ENCODE measurements around the gene MYH7B. TPM values are rescaled to one million over a fixed set of nuclear protein-coding genes. Genes with fewer than 3 reads are reported as not detected.

The MYH7B gene
- total RNA-seq, 3 donors from 2014 or later, result 0.10 to 0.60 (median 0.37) TPM

GRCh38 chr20:34998331-34998950, 42.8 kb downstream of the MYH7B start:
- Mint-ChIP-seq H3K27me3 (ENCODE audit: low read depth) (no peaks in the 10 kb centered on the region), H3K9me3 (no peaks in the 10 kb centered on the region), H3K36me3 (ENCODE audit: insufficient read depth) (peaks cover 33% of the 10 kb centered on the region), H3K4me3 (no peak overlapping the region), H3K4me1 (ENCODE audit: low read depth) (no peaks in the 10 kb centered on the region)
- no peak for DNase-seq
- ATAC-seq, result no peak

DNA sequence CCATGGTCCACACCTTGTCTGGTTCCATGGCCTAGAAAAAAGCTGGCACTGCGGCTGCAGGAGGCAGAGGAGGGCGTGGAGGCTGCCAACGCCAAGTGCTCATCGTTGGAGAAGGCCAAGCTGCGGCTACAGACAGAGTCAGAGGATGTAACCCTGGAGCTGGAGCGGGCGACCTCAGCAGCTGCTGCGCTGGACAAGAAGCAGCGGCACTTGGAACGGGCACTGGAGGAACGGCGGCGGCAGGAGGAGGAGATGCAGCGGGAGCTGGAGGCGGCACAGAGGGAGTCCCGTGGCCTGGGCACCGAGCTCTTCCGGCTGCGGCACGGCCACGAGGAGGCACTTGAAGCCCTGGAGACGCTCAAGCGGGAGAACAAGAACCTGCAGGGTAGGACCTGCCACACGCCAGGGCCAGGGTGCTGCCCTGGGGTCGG, 43.4 kb downstream of the MYH7B start:
- H3K9me3 Mint-ChIP-seq, result no peaks in the 10 kb centered on the region
- no peak for DNase-seq
- ATAC-seq, result no peak
- H3K27me3 Mint-ChIP-seq (ENCODE audit: low read depth), result no peaks in the 10 kb centered on the region
- H3K4me1 Mint-ChIP-seq (ENCODE audit: low read depth), result no peaks in the 10 kb centered on the region
- no peak overlapping the region for H3K4me3 Mint-ChIP-seq
- peaks cover 33% of the 10 kb centered on the region for H3K36me3 Mint-ChIP-seq (ENCODE audit: insufficient read depth)

DNA sequence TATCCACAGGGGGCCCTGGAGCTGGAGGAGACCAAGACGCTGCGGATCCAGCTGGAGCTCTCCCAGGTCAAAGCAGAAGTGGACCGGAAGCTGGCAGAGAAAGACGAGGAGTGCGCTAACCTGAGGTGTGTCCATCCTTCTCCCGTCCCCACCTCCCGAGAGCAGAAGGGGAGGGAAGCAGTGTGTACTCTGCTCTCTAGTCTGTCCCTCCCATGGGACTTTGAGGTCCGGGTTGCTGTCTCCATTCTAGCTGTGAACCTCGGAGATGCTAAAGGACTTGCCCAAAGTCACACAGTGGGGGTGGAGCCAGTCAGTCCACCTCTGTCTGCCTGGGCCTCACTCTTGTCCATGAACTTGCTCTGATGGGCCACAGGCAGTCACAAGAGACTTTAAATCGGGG, 44.1 kb downstream of the MYH7B start:
- H3K27me3 Mint-ChIP-seq (ENCODE audit: low read depth), result no peaks in the 10 kb centered on the region
- peaks cover 37% of the 10 kb centered on the region for H3K36me3 Mint-ChIP-seq (ENCODE audit: insufficient read depth)
- no peak overlapping the region for H3K4me3 Mint-ChIP-seq
- no peaks in the 10 kb centered on the region for H3K9me3 Mint-ChIP-seq
- no peak for DNase-seq
- H3K4me1 Mint-ChIP-seq (ENCODE audit: low read depth), result no peaks in the 10 kb centered on the region
- no peak for ATAC-seq

DNA sequence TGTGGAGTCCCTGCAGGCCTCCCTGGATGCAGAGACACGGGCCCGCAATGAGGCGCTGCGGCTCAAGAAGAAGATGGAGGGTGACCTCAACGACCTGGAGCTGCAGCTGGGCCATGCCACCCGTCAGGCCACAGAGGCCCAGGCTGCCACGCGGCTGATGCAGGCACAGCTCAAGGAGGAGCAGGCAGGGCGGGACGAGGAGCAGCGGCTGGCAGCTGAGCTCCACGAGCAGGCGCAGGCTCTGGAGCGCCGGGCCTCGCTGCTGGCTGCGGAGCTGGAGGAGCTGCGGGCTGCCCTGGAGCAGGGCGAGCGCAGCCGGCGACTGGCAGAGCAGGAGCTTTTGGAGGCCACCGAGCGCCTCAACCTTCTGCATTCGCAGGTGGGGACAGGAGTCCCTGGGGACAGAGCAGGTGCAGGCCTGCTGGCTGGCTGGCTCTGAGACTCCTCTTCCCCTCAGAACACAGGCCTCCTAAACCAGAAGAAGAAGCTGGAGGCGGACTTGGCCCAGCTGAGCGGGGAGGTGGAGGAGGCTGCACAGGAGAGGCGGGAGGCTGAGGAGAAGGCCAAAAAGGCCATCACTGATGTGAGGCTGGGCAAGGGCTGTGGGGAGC, 44.7 kb downstream of the MYH7B start:
- no peak for ATAC-seq
- Mint-ChIP-seq H3K4me1 (ENCODE audit: low read depth) (no peaks in the 10 kb centered on the region), H3K9me3 (no peaks in the 10 kb centered on the region), H3K36me3 (ENCODE audit: insufficient read depth) (peaks cover 37% of the 10 kb centered on the region), H3K27me3 (ENCODE audit: low read depth) (no peaks in the 10 kb centered on the region), H3K4me3 (no peak overlapping the region)
- no peak for DNase-seq

DNA sequence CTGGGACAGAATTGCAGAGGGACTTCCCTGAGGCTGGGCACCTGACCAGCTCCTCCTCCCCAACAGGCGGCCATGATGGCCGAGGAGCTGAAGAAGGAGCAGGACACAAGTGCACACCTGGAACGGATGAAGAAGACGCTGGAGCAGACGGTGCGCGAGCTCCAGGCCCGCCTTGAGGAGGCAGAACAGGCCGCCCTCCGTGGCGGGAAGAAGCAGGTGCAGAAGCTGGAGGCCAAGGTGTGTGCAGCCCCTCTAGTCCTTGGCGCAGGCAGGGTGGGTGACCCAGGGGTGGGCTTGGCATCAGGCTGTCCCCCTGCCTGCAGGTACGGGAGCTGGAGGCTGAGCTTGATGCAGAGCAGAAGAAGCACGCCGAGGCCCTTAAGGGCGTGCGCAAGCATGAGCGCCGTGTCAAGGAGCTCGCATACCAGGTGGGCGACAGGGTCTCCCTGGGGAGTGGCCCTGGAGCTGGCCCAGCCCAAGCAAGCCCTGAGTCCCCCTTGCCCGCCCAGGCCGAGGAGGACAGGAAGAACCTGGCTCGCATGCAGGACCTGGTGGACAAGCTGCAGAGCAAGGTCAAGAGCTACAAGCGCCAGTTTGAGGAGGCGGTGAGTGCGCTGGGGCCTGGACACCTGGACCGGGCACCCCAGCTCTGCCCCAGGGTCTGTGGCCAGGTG, 45.4 kb downstream of the MYH7B start:
- no peak for ATAC-seq
- H3K4me1 Mint-ChIP-seq (ENCODE audit: low read depth), result no peaks in the 10 kb centered on the region
- peaks cover 35% of the 10 kb centered on the region for H3K36me3 Mint-ChIP-seq (ENCODE audit: insufficient read depth)

DNA sequence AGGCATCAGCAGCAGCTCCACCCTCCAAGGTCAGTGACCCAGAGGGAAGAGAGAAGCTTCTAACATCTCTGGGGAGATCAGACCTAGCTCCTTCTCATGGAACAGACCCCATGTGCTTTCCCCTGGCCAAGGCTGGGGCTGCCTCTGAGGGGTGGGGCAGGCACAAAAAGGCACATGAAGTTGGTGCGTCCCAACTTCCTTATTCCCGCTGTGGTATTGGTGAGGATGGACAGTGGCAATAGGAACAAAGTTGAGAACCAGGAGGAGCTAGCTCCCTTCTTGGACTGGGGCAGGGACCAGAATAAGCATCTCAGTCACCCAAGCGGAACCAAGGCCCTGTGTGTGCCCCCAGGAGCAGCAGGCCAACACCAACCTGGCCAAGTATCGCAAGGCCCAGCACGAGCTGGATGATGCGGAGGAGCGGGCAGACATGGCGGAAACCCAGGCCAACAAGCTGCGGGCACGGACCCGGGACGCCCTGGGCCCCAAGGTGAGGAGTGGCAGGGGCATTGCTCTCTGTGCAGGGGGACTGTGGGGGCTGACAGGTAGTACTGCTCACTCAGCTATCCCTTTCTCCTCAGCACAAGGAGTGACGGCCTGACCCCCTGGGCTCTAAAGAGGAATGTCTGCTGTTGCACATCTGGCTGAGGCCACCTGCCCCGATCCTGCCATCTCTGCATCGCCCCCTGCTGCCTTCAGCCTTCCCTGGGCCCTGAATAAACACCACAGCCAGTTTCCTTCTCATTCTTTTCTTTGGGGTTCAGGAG, 46.1 kb downstream of the MYH7B start:
- no peaks in the 10 kb centered on the region for H3K4me1 Mint-ChIP-seq (ENCODE audit: low read depth)
- ATAC-seq, result no peak
- H3K36me3 Mint-ChIP-seq (ENCODE audit: insufficient read depth), result peaks cover 37% of the 10 kb centered on the region

More for the DNA sequence above, 45.4 kb downstream of the MYH7B start:
- Mint-ChIP-seq H3K9me3 (no peaks in the 10 kb centered on the region), H3K4me3 (no peak overlapping the region), H3K27me3 (ENCODE audit: low read depth) (no peaks in the 10 kb centered on the region)
- no peak for DNase-seq

DNA sequence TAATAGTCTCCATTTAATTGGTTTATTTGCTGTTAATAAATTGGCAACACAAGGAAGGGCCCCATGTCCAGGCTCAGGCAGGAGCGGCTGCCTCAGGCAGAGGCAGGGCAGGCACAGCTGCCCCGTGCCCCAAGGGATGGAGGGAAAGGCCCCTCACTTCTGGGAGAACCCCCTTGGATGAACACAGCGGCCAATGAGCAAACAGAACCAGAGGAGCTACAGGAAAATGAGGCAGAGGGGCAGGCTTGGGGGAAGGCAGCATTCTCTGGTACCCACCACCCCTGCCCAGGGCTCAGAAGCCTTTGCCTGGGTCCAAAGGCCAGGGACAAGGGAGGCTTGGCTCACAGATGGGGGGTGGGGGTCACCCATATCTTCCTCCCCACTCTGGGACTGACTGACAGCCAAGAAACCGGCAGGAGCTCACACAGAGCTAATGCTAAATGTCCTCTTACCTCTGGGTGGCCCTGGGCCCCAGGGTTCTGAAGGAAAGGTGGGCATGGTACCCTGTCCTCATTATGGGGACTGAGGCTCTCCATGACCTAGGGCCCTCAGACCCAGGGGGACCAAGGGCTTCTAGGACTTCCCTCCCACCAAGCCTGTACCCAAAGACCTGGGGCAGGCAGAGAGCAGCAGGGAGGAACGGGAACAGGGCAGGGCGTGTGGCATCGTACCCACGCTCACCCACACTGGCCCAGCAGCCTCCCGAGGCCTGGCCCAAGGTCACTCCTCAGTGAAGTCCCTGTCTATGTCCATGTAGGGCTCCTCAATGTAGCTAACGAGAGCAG, 47.0 kb downstream of the MYH7B start:
- Mint-ChIP-seq H3K27me3 (ENCODE audit: low read depth) (no peaks in the 10 kb centered on the region), H3K4me1 (ENCODE audit: low read depth) (no peaks in the 10 kb centered on the region), H3K4me3 (no peak overlapping the region), H3K9me3 (no peaks in the 10 kb centered on the region), H3K36me3 (ENCODE audit: insufficient read depth) (peaks cover 36% of the 10 kb centered on the region)
- DNase-seq (no peak), ATAC-seq (no peak)

More for the DNA sequence above, 46.1 kb downstream of the MYH7B start:
- Mint-ChIP-seq H3K4me3 (no peak overlapping the region), H3K9me3 (no peaks in the 10 kb centered on the region), H3K27me3 (ENCODE audit: low read depth) (no peaks in the 10 kb centered on the region)
- no peak for DNase-seq

DNA sequence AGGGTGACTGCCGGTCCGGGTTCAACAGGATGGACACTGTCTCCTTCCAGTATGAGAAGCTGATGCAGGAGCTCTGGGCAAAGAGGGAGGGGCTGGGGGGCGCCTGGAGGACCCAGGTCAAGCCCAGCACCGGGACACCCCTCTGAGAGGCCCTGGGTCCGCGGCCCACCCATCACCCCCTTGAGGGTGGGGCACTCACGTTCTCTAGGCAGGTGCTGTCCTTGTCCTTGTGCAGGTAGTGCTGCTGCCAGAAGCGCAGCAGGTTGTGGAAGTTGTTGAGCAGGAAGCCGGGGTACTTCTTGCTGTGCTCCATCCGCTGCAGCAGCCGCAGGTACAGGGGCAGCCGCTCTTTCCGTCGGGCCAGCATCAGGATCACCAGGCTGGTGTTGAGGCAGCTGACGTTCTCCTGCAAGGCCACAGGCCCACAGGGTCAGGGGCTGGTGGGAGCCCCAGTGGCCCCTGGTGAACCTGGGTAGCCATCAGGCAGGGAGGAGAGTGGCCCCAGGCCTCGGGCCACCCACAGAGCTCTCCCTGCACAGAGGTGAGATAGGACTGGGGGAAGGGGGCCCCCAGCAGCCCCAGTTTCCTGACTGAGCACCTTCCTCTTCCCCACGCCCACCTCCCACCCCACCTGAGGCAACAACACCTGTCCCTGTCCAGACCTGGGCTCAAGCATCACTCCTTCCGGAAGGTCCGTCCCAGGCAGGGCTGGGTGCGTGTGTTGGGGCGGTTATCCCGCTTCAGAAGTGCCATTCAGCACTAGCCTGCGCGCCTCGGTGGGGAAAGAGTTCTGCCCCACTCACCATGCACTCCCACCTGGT, 47.8 kb downstream of the MYH7B start:
- H3K9me3 Mint-ChIP-seq, result no peaks in the 10 kb centered on the region
- H3K27me3 Mint-ChIP-seq (ENCODE audit: low read depth), result no peaks in the 10 kb centered on the region
- H3K4me3 Mint-ChIP-seq, result no peak overlapping the region
- no peak for ATAC-seq
- no peak for DNase-seq
- no peaks in the 10 kb centered on the region for H3K4me1 Mint-ChIP-seq (ENCODE audit: low read depth)
- peaks cover 37% of the 10 kb centered on the region for H3K36me3 Mint-ChIP-seq (ENCODE audit: insufficient read depth)

GRCh38 chr20:35004051-35004725, 48.5 kb downstream of the MYH7B start:
- DNase-seq (no peak), ATAC-seq (no peak)
- H3K4me3 Mint-ChIP-seq, result no peak overlapping the region
- peaks cover 38% of the 10 kb centered on the region for H3K36me3 Mint-ChIP-seq (ENCODE audit: insufficient read depth)
- H3K27me3 Mint-ChIP-seq (ENCODE audit: low read depth), result no peaks in the 10 kb centered on the region
- no peaks in the 10 kb centered on the region for H3K9me3 Mint-ChIP-seq
- H3K4me1 Mint-ChIP-seq (ENCODE audit: low read depth), result no peaks in the 10 kb centered on the region

DNA sequence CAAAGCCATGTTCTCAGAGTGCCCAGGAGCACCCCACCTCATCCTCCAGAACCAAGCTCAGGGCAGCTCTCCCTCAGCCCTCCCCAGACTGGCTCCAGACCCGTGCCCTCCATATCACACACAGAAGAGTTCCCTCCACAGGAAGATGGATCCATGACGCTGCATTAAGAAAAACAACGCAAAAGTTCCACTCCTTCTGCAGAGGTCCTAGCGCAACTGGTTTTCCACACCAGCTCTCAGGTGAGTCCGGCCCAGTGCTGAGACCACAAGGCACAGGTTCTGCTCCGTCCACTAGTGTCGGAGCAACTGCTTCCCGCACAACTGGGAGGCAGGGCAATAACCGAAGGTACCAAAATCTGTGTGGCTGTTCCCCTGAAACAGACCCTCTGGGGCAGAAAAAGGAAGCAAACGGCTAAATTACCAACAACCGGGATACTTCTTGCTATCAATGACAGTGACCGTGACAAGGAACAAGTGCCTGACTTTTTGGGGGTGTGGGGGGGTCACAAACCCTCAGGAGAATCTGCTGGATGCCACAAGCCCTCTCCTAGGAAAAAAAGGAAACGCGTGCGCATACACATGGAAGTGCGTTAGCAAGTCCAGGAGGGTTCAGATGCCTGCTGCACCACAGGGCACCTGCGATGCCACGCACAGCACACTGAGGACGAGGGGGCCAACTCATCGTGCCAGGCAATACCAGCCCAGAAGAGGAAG, 49.2 kb downstream of the MYH7B start:
- H3K36me3 Mint-ChIP-seq (ENCODE audit: insufficient read depth), result peaks cover 36% of the 10 kb centered on the region
- H3K9me3 Mint-ChIP-seq, result no peaks in the 10 kb centered on the region
- ATAC-seq (no peak), DNase-seq (no peak)
- no peaks in the 10 kb centered on the region for H3K4me1 Mint-ChIP-seq (ENCODE audit: low read depth)
- no peaks in the 10 kb centered on the region for H3K27me3 Mint-ChIP-seq (ENCODE audit: low read depth)
- H3K4me3 Mint-ChIP-seq, result no peak overlapping the region
